ENCODE measurements around the gene EIF2D. TPM values are rescaled to one million over a fixed set of nuclear protein-coding genes. Genes with fewer than 3 reads are reported as not detected.

EIF2D gene
- polyA plus RNA-seq, 1 donor: 38.7 TPM

- DNase-seq: no peak
Observed at GRCh38 chr1:206545351-206545750, 66.9 kb downstream of the EIF2D start.

- peak; percentile 52 for DNase-seq
Observed at GRCh38 chr1:206544562-206545257, 67.6 kb downstream of the EIF2D start.

Other genes starting within 250 kb of the EIF2D start
- 3.1 TPM for gene IKBKE, start 142.0 kb downstream of the EIF2D start, polyA plus RNA-seq (ENCODE audit: insufficient read length)
- 7.4 TPM for gene RASSF5, start 104.9 kb downstream of the EIF2D start, polyA plus RNA-seq (ENCODE audit: insufficient read length)
- gene DYRK3, start 23.1 kb upstream of the EIF2D start, polyA plus RNA-seq (ENCODE audit: insufficient read length): 3.9 TPM
- gene MAPKAPK2, start 72.4 kb upstream of the EIF2D start, polyA plus RNA-seq (ENCODE audit: insufficient read length): 65.3 TPM
- not detected for gene IL19, start 158.3 kb upstream of the EIF2D start, polyA plus RNA-seq (ENCODE audit: insufficient read length)
- 0.53 TPM for gene IL10, start 160.0 kb upstream of the EIF2D start, polyA plus RNA-seq (ENCODE audit: insufficient read length)

Measured in hindlimb muscle (tissue), 1 donor.